COLO829 (cell line): ENCODE results near the gene AEN.
A peak's percentile ranks its signal among the peaks of the same experiment; 100 is the strongest.

ENCODE experiments used
- DNase-seq: peaks from one replicate; pipeline ENCODE4 v3.0.0; 2012; ENCODE audit warnings: low spot score

Gene AEN

DNA sequence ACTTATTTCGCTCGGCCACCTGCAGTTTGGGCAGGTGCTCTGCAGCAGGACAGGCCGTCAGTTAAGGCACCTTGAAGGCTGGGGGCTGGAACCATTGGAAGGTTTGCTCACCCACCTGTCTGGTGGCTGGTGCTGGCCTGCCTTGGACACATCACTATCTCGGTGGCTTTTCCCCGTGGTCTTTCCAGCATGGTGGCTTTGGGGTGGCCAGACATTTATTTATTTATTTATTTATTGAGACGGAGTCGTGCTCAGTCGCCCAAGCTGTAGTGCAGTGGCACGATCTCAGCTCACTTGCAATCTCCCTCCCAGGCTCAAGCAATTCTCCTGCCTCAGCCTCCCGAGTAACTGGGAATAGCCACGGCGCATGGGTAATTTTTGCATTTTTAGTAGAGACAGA, 29.4 kb downstream of the AEN start:
- no peak for DNase-seq

DNA sequence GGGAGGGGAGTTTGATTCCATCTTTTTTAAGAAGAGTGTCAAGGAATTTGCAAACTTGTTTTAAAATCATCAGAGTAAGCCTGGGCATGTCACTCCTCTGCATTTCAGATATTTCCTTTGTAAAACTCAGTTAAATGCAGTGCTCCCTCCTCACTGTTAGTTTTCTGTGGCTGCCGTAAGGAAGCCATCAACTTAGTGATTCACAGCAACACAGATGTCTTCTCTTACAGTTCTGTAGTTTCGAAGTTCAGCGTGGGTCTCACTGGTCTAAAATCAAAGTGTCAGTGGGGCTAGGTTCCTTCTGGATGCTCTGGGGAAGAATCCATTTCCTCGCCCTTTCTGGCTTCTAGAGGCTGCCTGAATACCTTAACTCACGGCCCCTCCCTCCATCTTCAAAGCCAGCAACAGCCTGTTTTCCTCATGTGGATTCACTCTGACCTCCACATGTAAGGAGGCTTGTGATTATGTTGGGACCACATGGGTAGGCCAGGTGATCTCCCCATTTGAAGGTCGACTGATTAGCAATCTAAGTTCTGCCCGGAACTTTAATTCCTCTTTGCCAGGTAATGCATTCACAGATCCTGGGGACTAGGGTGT, 30.1 kb downstream of the AEN start:
- no peak for DNase-seq

DNA sequence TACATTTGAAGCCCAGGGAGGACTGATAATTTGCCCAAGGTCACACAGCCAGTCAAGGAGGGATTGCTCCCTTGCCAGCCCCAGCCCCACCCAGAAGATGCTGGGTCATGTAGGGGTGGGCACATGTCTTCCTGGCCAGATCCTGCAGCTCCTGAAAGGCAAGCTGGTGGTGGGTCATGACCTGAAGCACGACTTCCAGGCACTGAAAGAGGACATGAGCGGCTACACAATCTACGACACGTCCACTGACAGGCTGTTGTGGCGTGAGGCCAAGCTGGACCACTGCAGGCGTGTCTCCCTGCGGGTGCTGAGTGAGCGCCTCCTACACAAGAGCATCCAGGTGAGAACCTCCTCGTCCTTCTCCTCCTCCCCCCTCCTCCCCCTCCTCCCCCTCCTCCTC, 30.8 kb downstream of the AEN start:
- DNase-seq: no peak

DNA sequence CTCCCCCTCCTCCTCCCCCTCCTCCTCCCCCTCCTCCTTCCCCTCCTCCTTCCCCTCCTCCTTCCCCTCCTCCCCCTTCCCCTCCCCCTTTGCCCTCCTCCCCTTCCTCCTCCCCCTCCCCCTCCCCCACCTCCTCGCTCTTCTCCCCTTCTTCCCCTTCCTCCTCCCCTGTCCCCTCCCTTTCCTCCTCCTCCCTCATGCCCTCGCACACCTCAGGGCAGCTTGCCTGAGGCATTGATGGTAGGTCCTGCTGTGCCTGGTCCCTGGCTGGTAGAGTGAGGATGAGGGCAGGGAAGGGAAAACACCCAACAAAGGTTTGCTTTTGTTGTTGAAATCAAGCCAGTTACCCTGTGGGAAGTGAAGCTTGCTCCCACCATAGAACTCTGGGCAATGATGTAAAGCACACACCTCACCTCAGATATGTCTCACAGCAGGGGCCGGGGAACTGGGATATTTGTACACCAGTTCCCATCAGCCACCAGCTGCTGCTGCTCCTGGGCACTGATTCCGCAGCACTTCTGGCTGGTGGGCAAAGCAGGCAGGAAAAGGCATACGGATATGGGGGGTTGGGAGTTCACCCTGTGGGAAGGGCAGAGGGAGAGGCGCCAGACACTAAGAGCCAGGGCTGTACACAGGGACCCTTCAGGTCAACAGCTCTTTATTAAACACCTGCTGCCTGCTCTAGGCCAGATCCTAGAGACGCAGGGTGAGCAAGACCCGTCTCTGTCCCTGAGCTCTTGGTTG, 31.5 kb downstream of the AEN start:
- DNase-seq: no peak

DNA sequence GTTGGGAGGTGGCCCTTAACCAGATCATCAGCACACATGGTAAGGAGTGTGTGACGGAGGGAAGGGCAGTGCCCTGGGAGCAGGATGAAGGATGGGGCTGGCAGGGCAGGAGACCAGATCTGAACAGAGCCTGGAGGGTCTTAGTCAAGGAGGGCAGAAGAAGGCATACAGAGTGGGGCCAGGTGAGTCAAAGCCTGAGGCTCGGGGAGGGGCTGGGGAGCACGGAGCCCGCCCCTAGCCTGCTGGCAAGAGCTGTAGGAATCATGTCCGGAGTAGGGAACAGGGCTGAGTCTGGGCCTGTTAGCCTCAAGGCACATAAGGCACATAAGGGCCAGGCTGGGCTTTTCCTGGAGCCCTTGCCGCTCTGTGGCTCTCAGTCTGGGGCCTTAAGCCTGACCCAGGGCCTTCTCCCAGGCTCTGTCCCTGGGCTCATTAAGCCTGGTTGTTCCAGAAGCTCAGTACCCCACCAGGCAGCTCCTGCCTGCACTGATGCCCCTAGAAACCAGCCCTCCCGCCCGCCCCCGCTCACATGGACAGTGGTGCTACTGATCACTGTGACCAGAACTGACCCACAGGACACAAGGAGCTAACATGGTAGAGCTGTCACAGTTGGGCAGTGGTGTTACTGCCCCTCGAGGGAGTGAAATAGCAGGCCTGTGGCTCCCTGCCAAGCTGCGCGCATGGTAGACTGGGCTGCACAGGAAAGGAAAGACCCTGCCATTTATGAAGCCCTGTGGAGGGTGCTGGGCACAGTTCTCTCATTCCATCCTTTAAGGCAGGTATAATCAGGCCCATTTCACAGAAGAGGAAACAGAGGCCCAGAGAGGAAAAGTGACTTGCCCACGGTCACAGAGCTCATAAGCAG, 32.3 kb downstream of the AEN start:
- DNase-seq: no peak

DNA sequence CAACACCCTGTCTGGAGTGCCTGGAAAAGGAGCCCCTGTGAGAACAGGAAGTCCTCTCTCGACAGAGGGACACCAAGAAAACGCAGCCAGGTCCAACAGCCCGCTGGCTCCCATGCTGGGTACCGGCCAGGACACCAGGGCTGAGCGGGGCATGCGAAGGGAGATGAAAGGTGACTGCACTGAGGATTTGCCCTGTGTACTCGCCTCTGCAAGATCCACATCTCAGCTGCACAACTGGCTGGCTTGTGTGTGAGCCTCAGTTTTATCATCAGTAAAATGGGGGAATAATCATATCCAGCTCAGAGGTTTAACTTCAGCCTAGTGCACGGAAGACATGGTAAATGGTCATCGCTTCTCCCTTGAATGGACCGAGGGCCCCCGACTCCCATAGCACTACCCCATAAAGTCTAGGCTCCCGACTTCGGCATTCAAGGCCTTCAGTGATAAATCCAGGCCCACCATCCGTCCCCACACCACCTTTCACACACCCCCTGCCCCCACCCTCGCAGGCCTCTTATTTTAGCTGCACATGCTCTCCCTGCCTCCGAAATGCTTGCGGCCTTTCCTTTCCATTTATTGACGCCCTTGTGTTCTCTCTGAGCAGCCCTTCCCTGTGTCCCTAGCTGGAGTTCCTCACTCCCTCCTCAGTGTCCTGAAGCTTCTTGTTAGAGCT, 33.4 kb downstream of the AEN start:
- no peak for DNase-seq

DNA sequence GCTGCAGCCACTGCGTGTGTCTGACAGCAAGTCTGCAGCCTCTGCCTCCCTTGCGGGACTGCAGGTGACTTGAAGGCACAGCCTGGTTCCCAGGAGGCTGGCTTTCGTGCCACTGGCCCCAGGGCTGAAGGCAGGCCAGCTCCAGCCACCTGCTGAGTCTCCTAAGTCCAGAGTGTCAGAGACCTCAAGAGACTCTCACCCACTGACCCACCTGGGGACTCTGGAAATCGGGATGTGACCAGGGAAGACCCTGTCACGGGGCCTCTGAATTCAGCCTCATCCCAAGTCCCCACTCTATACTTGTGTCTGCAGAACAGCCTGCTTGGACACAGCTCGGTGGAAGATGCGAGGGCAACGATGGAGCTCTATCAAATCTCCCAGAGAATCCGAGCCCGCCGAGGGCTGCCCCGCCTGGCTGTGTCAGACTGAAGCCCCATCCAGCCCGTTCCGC, 34.0 kb downstream of the AEN start:
- no peak for DNase-seq

DNA sequence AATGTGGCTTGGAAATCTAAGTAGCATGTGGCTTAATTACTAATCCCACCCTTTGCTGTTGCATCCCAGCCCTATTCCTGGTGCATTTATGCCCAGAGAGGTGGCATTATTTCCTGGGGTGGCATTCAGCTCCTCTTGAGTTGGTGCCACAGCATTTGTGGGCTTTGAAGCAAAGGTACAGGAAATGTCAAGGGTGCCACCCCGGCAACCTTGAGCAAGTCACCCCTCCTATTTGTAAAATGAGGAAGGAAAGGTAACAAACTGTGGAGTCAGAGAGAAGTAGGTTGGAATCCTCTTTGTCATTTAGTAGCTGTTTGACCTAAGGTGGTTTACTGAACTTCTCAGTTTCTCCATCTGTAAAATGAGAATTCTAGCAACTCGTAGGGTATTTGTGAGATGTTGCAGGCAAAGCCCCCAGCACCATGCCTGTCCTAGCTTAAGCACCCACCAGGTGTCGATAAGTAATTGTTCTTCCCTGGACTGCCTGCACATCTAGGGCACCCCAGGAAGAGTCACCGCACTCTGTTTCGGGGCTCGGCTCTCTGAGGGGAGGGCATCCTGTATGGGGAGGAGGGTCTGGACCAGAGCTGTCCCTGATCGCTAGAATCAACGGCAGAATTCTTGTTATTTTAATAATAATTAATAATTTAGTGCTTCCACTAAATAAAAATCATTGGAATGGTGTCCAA, 34.8 kb downstream of the AEN start:
- DNase-seq: no peak

DNA sequence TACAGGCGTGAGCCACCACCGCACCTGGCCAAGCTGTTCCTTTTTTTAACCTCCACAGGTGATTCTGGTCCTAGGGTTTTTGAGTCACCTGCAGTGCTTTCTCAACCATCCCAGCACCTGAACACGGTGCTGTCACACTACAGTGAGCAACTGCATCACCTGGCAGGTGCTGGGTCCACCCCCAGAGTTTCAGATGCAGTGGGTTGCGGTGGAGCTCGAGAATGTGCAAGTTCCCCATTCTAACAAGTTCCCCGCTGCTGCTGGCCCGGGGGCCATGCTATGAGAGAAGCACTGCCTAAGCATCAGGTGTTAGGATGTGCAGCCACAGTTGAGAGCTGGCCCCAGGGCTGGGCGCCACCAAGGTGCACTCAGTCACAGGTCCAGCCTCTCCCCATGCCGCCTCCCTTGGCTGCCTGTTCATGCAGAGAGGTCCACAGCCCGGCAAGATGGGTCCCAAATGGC, 35.7 kb downstream of the AEN start:
- DNase-seq: no peak

DNA sequence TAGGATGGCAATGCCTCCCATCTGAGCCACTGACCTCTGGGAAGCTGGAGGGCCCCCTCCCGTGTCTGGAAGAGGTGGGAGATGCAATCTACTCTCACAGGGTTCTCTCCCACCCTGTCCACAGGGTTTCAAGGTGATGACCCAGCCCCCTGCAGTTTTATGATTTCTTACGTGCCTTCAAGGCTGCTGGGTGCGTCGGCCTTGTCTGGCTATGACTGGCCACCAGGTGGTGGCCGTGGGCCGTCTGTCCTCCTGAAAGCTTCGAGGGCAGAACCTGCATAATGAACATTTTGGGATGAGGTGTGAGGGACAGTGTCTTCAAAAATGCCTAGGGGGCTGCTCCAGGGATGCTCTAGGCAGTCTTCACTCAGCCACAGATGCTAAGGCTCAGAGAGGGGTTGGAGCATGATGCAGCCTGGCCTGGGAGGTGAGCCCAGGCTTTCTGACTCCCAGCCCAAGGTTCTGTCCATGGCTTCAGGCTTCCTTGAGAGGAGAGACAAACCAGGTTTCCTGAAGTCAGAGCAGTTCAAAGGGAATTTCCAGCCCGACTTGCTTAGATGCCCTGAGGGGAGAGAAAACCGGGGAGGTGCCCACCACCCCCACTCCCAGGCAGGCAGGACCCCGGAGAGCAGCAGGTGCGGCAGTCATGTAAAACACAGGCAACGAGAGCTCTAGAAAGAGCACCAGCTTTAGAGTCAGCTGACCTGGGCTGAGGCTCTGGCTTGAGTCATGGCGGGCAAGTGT, 36.4 kb downstream of the AEN start:
- peak; percentile 76 for DNase-seq

DNA sequence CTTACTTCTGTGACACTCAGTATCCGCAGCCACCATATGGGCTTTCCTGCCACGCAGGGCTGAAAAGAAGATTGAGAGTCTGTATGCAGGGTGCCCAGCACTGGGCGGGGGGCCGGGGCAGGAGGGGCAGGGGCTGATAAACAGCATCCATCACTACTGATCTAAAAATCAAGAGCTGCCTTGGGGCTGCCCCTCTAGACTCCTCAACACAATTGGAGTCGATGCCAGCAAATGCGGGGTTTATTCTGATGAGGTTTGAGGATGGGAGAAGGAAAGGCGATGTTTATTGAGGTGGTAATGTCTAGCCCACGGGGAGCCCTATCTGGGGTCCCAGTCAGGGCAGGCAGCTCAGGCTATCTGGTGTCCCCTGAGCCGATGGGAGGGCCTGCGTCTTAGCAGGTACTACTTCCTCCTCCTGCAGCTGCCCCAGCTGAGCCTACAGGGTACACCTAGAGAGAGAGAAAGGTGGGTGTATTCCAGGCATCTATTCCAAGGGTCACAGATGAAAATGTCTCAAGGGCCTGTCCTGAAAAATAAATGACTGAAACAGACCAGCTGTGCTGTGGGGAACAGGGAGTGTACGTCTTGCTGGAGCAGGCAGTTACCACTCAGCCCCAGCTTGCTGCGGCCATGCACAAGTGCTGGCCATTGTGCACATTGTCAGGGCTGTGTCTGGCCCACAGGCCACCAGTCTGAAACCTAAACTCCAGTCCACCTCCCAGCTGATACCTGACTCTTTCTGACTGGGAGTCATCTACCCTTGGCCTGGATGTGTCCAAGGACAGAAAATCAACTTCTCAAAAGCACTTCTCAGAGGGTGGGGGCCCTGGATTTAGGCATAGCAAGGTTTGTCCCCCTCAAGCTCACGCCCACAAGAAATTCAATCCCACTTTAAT, 37.2 kb downstream of the AEN start:
- no peak for DNase-seq

DNA sequence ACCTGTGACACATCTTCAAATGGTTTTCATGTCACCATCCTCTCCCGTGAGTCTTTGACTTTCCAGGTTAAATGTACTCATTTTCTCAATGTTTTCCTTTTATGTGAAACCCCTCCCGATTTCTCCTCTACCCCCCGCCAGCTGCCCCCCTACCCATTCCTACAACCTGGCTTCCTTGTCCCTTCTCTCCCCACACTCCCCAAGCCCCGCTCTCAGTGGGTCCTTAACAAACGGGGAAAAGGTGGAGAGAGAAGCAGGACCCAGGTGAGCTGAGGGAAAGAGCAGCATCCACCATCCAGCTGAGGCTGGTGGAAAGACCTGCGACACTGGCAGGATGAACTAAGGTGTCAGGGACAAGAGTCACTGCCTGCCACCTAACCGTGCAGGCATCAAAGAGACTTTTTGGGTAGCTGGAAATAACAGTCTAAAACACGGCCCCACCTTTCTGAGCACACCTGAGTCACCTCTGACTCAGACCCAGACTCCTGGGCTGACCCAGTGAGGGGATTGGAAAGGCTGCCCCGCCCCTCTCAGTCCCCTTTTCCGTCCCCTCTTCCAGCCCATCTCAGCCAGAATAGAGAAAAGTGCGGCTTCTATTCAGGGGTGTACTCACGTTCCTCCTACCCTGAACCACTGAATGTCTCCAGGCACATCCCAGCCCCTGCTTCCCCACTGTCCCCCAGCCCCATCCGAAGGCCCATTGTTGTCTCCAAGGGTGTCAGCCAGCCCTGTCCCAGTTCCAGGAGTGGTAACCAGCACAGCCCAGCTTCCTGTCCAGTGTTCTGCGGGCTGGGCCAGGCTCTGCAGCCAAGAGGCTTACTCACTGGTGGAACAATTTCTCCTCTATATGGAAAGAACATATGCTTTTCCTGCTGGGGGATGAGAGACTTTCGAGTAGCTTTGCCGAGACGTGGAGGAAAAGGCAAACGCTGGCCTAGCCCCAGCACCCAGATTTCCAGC, 38.1 kb downstream of the AEN start:
- peak; percentile 84 for DNase-seq

DNA sequence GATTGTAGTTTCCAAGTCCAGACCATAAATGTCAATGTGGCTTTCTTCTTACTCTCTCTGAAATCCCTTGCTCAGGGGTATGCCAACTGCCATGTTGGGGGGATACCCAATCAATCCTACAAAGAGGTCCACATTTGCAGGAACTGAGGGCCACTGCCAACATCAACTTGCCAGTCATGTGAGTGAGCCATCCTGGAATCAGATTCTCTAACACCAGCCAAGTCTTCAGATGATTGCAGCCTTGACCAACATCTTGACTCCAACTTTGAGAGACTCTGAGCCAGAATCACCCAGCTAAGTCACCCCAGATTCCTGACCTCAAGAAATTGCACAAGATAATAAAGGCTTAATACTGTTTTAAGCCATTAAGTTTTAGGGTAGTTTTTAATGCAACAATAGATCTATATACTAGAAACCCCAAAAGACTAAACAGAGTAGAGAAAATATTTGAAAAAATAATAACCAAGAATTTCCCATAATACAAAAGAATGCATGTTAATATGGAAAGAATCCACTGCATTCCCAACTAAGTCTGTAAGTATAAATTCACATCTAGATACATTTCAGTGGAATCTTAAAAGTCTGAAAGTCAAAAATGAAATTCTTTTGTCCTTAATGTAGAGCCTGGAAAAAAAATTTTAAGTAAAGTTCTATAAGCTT, 40.0 kb downstream of the AEN start:
- no peak for DNase-seq

DNA sequence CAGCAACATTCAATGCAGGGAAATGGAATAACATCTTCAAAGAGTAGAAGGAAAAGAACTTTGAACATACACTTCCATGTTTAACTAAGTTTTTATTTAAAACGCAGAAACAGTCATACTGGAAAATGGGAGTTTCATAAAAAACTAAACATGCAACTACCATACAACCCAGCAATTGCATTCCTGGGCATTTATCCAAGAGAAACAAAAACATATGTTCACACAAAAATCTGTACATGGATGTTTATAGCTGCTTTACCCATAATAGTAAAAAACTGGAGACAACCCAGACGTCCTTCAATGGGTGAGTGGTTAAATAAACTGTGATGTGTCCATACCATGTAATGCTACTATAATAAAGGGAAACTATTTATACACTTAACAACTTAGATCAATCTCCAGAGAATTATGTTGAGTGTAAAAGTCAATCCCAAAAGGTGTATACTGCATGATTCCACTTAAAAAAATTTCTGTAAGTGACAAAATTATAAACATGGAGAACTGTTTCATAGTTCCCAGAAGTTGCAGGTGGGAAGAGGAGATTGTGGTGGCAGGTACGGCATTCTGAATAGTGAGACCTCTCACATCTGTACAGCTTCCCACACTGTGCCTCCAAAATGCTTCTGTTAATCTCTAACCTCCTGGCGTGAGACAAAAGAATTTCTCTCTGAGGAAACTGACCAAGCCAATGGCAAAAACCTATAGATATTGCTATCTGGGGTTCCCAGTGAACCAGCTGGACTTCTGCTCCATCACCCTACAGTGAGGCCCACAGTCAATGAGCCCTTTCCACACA, 40.8 kb downstream of the AEN start:
- DNase-seq: no peak

DNA sequence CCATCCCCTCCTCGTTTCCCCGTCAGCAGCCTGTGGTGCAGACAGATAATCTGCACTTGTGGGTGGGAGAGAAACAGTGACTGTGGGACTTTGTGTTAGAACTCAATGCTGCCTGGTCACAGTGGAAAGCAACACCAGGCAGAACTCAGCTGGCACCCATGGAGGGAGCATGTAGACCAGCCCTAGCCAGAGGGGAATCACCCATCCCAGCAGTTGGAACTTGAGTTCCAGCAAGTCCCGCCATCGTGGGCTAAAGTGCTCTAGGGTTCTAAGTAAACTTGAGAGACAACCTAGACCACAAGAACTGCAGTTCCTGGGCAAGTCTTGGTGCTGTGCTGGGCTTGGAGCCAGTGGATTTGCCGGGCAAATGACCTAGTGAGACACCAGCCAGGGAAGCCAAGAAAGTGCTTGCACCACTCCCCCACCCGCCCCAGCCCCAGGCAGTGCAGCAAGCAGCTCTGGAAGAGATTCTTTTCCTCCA, 42.0 kb downstream of the AEN start:
- DNase-seq: no peak

DNA sequence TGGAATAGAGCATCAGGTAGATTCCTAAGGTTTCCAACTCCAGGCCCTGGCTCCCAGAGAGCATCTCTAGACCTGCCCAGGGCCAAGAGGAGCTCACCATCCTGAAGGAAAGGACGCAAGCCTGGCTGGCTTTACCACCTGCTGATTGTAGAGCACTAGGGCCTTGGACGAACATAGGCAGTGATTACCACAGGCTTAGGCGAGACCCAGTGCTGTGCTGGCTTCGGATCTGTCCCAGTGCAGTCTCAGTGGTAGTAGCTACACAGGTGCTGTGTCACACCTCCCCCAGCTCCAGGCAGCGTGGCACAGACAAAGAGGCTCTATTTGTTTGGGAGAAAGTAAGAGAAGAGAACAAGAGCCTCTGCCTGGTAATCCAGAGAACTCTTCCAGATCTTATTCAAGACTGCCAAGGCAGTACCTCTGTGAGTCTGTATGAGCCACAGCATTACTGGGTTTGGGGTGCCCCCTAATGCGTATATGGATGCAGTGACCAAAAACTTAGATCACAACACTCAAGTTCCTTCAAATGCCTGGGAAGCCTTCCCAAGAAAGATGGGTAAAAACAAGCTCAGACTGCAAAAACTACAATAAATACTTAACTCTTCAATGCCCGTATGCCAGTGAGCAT, 43.1 kb downstream of the AEN start:
- DNase-seq: no peak

DNA sequence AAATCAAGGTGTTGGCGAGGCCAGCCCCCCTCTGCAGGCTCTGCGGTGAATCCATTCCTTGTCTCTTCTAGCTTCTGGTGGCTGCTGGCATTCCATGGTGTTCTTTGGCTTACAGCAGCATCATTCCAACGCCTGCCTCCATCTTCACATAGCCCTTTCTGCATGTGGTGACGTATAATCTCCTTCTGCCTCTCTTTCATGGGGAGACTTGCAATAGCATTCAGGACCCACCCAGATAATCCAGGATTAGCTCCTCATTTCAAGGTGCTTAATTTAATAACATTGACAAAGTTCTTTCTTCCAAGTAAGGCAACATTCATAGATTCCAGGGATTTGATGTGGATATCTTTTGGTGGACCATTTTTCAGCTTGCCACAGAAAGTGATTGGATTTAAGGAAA, 53.5 kb downstream of the AEN start:
- DNase-seq: no peak
